GM12872 (cell line): Measurements from ENCODE around the gene RBPJL.

Experiments
- TF ChIP-seq, protein P1 (sequence below): IDR thresholded peaks from 3 replicates; pipeline ENCODE4 v1.5.1; 2011; ENCODE audit warnings: low read depth, mild to moderate bottlenecking, low read length, moderate library complexity; ENCODE audit not compliant: insufficient read depth

RBPJL gene

DNA sequence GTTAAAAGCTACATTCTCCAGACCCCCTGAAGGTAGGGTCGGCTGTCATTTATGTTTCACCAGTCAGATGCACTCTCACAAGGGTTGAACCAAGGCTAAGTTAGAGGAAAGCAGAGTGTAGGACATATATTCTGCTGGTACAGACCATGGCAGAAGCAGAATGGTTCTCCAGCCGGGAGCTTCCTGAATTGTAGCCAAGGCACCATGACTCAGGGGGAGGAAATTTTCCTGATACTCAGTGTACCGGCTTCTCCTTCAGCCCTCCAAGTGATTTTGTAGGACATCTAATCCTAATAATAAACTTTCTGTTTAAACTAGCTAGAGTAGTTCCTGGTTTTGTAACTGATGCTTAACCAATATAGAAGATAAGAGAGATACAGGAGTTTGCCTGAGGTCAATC lies 38.1 kb upstream of the RBPJL start:
- TF ChIP-seq, protein P1, sequence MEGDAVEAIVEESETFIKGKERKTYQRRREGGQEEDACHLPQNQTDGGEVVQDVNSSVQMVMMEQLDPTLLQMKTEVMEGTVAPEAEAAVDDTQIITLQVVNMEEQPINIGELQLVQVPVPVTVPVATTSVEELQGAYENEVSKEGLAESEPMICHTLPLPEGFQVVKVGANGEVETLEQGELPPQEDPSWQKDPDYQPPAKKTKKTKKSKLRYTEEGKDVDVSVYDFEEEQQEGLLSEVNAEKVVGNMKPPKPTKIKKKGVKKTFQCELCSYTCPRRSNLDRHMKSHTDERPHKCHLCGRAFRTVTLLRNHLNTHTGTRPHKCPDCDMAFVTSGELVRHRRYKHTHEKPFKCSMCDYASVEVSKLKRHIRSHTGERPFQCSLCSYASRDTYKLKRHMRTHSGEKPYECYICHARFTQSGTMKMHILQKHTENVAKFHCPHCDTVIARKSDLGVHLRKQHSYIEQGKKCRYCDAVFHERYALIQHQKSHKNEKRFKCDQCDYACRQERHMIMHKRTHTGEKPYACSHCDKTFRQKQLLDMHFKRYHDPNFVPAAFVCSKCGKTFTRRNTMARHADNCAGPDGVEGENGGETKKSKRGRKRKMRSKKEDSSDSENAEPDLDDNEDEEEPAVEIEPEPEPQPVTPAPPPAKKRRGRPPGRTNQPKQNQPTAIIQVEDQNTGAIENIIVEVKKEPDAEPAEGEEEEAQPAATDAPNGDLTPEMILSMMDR: no peak

DNA sequence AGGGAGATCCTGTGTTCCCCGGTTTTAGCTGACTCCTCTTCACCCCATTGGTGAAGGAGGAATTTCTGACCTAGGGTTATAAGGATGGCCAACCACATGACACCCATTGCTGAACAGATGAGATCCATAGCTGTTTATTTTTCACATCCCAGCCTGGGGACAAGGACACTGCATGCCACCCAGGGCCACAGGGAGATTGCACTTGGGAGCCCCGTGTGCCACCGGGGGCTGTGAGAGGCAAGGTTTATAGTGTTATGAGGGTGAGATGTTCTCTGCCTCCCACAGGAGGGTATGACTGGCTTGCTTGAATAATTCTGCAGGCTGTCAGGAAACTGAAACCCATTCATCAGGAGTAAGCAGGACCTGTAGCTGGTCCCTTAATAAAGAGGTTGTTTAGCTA lies 37.6 kb upstream of the RBPJL start:
- TF ChIP-seq, protein P1: no peak

DNA sequence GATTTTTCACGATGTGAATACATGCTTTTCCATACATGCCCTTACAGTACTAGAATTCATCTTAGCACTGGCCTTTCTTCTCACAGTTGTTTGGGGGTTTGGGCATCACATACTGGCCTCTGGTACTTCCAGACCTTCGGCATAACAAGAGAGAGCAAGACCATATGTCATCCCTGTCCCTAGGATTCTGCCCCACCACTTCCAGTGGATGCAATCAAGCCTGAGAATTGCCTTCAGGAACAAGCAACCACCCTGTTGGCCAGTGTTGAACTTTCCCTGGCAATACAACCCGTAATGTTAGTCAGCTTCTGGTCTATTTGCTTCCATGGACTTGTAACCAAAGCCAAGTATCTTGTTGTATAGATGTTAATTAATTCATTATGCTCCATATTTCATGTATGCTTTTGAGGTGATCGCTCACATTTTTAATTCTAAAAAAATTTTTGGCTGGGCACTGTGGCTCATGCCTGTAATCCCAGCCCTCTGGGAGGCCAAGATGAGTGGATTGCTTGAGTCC lies 36.8 kb upstream of the RBPJL start:
- TF ChIP-seq, protein P1: no peak

DNA sequence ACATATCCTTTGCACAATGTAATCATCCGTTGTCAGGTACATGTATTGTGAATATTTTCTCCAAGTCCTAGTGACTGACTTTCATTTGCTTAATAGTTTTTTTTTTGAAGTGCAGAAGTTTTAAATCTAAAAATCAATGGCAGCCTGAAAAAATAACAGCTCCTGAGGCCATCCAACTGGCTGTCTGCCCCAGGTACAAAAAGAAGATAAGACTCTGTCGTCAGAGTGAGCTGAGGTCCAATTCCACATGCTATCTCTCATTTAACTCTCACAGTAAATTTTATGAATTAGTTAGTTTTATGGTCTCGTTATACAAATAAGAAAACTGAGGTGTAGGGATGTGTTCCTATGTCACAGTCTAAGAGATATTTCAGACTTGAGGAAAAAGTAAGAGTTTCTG lies 31.3 kb upstream of the RBPJL start:
- TF ChIP-seq, protein P1: no peak

DNA sequence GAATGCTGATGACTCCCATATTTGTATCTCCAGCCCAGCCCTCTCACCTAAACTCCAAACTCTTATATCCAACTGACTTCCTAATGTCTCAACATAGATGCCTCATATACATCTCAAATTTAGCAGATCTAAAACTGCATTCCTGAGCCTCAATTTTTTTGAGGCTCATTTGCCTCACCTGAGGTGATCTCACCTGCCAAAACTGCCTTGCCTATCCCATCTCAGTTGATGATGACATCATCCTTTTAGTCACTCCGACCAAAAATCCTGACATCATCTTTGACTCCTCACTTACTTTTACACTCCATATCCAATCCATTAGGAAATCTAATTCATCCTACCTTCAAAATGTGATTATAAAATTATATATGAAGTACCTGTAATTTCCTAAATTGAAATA lies 26.6 kb upstream of the RBPJL start:
- TF ChIP-seq, protein P1: no peak

DNA sequence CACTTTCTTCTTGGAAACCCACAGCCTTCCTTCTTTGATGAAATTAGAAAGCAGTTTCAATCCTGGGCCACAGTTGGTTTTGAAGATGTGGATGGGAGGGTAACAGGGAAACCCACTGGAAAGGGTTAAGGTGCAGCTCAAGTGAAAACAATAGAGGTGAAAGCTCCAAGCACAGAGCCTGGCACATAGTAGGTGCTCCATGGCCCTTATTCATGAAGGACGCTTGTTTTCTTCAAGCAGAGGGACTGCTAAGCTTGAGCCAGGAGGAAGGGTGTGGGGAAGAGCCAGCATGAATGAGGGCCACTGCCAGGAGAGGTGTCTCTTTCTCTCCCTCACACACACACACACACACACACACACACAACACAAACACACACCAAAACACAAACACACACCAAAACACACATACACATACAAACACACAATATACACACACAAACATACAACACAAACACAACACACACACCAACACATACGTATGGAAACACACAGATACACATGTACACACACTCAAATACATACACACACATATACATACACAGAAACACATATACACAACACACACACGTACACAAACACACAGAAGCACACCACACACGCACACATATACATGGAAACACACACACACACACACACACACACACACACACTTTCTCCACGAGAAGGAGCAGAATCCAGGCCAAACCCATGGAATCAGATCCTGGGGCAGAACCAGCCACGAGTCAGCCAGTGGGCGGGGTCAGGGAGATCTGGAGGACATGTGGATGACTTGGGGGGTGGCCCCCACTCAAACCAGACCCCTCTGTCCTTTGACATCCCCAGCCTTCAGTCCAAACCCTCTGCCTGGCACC lies 23.7 kb upstream of the RBPJL start:
- TF ChIP-seq, protein P1: no peak

DNA sequence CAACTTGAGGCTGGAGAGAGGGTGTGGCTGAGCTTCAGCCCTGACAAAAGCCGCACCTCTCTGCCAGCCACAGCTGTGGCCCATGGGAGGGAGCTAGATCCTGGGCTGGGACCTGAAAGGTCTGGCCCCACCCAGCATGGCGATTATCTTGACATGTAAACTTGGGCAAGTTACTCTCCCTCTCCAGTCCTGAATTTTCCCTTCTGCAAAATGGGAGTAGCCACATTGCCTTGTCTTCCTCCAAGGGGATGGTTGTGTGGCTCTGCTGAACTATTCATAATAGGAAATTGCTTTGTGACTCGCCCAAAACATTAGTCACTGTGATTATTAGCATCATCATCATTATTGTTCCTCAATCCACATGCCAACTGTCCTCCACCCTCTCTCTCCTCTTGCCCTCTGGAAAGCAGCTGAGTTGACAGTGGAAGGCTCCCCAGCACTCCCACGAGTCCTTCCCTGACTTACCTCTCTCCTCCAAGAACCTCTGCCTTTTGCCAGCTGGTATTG lies 23.0 kb upstream of the RBPJL start:
- TF ChIP-seq, protein P1: no peak
